Measurements from ENCODE around the gene SNED1.

- TF ChIP-seq CTCF (IDR thresholded peaks at IDR 0.05; ENCODE audit: insufficient read depth, low read length) (no peak), REST (IDR thresholded peaks at IDR 0.05; ENCODE audit: insufficient replicate concordance, low read depth) (no peak)
Observed at GRCh38 chr2:241068136-241068941, 69.9 kb downstream of the SNED1 start.
